GM12864 (cell line): Measurements from ENCODE around the gene GALNT9.
A peak's percentile ranks its signal among the peaks of the same experiment; 100 is the strongest.

ENCODE experiments used
- DNase-seq: peaks from one replicate; pipeline ENCODE4 v3.0.0-alpha.2; 2011; ENCODE audit warnings: low read depth
- H3K4me3 ChIP-seq: 2 replicates; pipeline ENCODE4 v1.5.1; 2011; ENCODE audit warnings: mild to moderate bottlenecking, low read depth, low read length, control low read depth
- CTCF ChIP-seq: IDR thresholded peaks from 2 replicates; pipeline ENCODE4 v1.5.1; 2011; ENCODE audit warnings: low read depth, mild to moderate bottlenecking, moderate library complexity, low read length, control low read depth, inconsistent platforms; ENCODE audit errors: missing control alignments

GALNT9 gene

GRCh38 chr12:132194556-132194955 lies 134.8 kb downstream of the GALNT9 start:
- no peak overlapping the region for H3K4me3 ChIP-seq
- TF ChIP-seq CTCF: no peak
- DNase-seq: no peak

- no peak for DNase-seq
- no peak overlapping the region for H3K4me3 ChIP-seq
- peak; percentile 46 for TF ChIP-seq CTCF
Observed at GRCh38 chr12:132194056-132194455, 135.3 kb downstream of the GALNT9 start.

DNA sequence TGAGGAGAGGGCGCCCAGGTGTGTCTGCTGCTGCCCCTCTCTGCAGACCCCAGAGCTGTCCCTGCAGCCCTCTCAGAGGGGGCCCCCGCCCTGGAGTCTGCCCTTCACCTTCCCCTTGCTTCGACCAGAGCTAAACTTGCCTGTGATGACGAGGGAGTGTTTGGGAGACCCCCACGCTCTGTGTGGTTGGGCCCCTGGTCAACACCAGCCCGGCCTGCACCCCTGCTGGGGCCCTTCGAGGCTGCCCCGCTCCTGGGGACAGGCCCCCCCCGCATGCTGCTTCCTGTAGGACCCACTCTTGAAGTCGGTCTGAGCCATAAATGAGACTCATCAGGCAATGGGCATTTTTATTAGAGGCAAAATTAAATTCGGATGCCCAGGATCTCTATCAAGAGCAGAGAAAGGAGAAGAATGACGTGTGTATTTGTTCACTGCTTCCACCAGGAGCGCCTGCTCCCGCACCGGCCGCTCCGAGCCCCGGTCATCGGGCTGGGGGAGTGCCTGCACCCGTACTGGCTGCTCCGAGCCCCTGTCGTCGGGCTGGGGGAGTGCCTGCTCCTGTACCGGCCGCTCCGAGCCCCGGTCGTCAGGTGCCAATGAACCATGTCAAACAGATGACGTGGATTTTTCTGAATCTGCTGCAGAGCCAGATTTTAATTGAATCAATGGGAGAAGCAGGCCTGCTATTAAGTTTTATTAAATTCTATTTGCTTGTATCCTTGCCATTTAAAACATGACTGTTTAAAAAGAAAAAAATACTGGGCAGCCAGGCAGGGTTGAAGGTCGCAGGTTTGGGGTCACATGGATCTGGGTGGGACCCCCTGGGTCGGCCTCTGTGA lies 137.5 kb downstream of the GALNT9 start:
- no peak for TF ChIP-seq CTCF
- DNase-seq: no peak
- no peak overlapping the region for H3K4me3 ChIP-seq

GRCh38 chr12:132190834-132191500 lies 138.4 kb downstream of the GALNT9 start:
- TF ChIP-seq CTCF: no peak
- no peak overlapping the region for H3K4me3 ChIP-seq
- no peak for DNase-seq

DNA sequence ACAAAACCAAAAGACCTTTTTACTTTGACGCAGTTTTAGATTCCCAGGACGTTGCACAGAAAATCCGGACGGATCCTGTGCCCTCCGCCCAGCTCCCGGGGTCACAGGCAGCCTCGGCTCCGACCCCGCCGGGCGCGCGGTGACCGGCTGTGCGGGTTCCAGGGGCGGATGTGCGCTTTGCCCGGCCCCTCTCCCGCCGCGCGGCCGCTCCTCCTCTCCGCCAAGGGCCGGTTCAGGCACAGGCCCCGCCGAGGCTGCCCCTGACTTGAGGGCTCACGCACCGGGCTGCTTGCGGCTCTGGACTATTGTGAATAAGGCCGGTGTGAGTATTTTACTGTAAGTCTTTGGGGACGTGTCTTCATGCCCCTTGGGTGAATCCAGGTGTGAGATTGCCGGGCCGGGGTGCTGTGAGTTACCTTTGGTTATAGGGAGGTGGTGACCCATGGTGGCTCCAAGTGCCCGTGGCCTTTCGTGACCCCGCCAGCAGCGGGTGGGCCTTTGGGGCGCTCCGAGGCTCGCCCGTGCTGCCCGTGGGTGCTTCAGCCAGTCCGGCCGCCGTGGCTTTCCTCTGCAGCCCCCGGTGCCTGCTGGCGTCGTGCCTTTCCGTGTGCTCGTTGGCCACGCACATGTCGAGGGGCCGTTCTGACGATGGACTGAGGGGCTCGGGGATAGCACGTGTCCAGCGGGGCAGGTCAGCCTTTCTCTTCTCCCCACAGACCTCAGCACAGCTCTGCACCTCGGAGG lies 139.2 kb downstream of the GALNT9 start:
- no peak for TF ChIP-seq CTCF
- H3K4me3 ChIP-seq: peak overlapping the region; percentile 55
- no peak for DNase-seq

GRCh38 chr12:132189378-132190011 lies 139.9 kb downstream of the GALNT9 start:
- no peak for TF ChIP-seq CTCF
- DNase-seq: peak; percentile 54
- H3K4me3 ChIP-seq: peak overlapping the region; percentile 55
